HG03378 (cell line): ENCODE measurements around the gene CYTIP.
"Not testable (repeated sequence)": the region's sequence is repeated elsewhere in the genome, so short reads cannot be mapped to it uniquely, and the experiment has no call there.

Experiments used
- ATAC-seq: cut with Tn5 transposase; IDR thresholded peaks from one replicate; pipeline ENCODE4 v1.9.1; 2021; ENCODE audit warnings: mild to moderate bottlenecking, moderate library complexity; ENCODE audit not compliant: unreplicated experiment

The CYTIP gene

DNA sequence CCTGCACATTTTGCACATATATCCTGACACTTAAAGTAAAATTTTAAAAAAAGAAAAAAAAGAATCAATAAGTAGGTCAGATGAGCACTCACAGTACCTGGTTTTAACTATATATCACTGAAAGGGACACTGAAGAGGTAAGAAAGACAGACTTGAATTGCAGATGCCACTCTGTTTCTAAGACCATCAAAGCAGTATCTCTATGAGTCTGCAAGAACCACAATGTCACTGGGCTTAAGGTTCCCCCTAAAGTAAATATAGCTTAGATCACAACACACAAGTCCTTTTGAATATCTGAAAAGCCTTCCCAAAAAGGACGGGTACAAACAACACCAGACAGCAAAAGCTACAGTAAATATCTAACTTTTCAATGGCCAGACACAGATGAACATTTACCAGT lies 57.6 kb downstream of the CYTIP start:
- ATAC-seq = no peak

DNA sequence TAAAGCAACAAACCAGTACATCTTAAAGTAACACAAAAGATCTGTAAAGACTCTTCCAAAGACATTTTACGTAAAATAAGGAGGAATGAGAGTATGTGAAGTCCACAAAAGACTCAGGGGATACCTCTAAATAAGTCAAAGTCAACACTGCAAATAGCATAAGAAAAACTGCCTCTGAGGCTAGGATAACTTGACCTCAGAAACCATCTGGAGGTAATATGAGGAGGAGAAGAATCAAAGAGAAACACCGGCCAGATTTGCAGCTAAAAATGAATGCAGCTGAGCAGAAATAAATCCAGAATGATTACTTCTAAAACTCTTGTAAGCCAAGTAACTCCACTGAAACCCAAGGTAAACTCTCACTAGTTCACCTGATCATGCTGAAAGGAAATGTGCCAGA lies 66.0 kb downstream of the CYTIP start:
- no peak for ATAC-seq

DNA sequence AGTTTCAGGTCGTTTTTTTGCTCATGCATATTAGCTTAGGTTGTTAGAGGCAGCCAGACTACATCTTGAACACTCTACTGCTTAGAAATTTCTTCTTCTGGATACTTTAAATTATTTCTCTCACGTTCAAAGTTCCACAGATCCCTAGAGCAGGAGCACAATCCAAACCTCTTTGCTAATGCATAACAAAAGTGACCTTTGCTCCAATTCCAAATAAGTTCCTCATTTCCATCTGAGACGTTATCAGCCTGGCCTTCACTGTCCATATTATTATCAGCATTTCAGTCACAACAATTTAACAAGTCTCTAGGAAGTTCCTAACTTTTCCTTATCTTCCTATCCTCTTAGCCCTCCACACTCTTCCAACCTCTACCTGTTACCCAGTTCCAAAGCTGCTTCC lies 67.8 kb downstream of the CYTIP start:
- no peak for ATAC-seq

GRCh38 chr2:157375384-157375783 lies 68.5 kb downstream of the CYTIP start:
- ATAC-seq = no peak

DNA sequence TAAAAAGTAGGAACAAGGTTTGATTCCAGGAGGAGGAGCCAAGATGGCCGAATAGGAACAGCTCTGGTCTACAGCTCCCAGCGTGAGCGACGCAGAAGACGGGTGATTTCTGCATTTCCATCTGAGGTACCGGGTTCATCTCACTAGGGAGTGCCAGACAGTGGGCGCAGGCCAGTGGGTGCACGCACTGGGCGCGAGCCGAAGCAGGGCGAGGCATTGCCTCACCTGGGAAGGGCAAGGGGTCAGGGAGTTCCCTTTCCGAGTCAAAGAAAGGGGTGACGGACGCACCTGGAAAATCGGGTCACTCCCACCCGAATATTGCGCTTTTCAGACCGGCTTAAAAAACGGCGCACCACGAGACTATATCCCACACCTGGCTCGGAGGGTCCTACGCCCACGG lies 75.4 kb downstream of the CYTIP start:
- not testable (repeated sequence) for ATAC-seq

- ATAC-seq = no peak
Measured at GRCh38 chr2:157367704-157368103, 76.2 kb downstream of the CYTIP start.
